Measurements from ENCODE around the gene ITPK1.

ITPK1 gene

GRCh38 chr14:92925446-92925845 lies 190.3 kb downstream of the ITPK1 start:
- Mint-ChIP-seq H3K27ac (no peak overlapping the region), H3K4me1 (ENCODE audit: low read depth) (peaks cover 3% of the 10 kb centered on the region), H3K27me3 (peaks cover 46% of the 10 kb centered on the region), H3K9me3 (no peaks in the 10 kb centered on the region), H3K4me3 (no peak overlapping the region), H3K36me3 (ENCODE audit: low read depth) (no peaks in the 10 kb centered on the region)
- DNase-seq, result no peak

DNA sequence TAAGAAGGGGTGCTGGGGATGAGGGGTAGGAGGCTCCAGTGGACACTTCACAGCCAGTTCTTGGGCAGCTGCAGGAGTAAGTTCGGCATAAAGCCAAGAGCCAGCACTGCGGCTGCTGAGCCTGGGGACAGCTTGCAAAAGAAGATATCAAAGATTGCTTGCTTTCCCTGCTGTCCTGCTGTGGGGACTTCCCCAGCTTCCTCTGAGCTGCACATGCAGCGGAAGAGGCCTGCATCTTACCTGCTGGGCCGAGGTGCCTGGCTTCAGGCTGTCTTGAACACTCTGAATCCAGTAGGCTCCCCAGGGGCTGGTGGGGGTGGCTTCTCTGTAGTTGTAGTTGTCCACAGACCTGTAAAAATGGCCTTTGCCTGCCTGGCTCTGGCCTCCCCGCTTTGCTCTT lies 191.5 kb downstream of the ITPK1 start:
- no peak overlapping the region for H3K27ac Mint-ChIP-seq
- no peaks in the 10 kb centered on the region for H3K36me3 Mint-ChIP-seq (ENCODE audit: low read depth)
- no peaks in the 10 kb centered on the region for H3K9me3 Mint-ChIP-seq
- H3K4me1 Mint-ChIP-seq (ENCODE audit: low read depth), result peaks cover 3% of the 10 kb centered on the region
- H3K4me3 Mint-ChIP-seq, result no peak overlapping the region
- DNase-seq, result no peak
- peaks cover 52% of the 10 kb centered on the region for H3K27me3 Mint-ChIP-seq

DNA sequence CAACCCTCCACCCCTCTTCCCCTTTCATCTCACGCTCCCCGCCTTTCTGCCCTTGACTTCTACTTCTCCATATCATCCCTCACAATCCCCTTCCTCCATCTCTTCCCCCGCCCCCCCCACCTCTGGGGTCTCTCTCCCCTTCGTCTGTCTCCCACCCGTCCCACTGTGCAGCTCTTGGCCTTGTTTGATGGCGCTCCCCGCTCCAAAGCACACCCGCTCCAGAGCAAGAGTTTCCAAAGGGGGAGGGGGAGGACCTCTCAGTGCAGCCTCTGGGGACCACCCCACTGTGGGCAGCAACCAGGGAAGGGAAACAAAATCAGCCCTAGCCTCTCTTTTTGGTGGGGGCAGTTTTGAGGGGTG lies 192.0 kb downstream of the ITPK1 start:
- Mint-ChIP-seq H3K27ac (no peak overlapping the region), H3K36me3 (ENCODE audit: low read depth) (no peaks in the 10 kb centered on the region), H3K27me3 (peaks cover 52% of the 10 kb centered on the region), H3K4me3 (no peak overlapping the region), H3K9me3 (no peaks in the 10 kb centered on the region), H3K4me1 (ENCODE audit: low read depth) (peaks cover 3% of the 10 kb centered on the region)
- DNase-seq, result no peak

DNA sequence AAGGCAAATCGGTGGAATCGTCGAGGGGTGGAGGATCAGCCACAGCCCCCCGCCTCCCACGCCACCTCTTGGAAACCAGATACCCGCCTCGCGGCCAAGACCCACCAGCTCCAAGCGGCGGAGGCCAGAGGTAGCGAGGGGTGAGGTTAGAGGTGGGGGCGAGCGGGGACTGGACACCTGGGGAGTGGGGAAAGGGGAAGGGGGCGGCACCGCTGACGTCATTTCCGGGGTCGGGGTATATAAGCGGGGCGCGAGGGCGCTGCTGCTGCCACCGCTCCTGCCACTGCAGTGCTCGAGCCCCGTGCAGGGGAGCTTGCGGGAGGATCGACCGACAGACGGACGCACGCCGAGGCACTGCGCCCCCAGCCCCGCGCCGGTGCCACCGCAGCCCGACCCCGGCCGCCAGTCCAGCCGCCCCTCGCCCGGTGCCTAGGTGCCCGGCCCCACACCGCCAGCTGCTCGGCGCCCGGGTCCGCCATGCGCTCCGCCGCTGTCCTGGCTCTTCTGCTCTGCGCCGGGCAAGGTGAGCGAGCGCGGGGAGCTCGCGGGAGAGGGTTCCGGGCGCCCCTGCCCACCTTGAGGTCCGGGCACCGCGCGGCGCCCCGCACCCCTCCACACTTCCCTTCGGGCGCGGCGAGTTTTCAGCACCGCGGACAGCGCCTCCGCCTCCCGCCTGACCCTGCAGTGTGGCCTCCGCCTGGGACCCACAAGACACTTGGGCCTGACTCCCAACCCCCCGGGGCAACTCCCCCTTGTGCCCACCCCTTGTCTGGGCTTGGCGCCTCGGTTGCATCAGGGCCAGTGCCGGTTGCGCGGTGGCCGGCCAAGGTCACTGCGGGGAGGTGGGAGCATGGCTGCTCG lies 192.6 kb downstream of the ITPK1 start, which contains the start of gene CHGA:
Gene CHGA (plus strand): TSS at position 268 of the 861 bp plus-strand sequence. CDS start 210 bp downstream, at position 478.
- H3K36me3 Mint-ChIP-seq (ENCODE audit: low read depth), result no peaks in the 10 kb centered on the region
- no peak within 1 kb of the TSS for H3K27ac Mint-ChIP-seq
- H3K27me3 Mint-ChIP-seq, result peaks cover 56% of the 10 kb centered on the region
- no peaks in the 10 kb centered on the region for H3K9me3 Mint-ChIP-seq
- H3K4me3 Mint-ChIP-seq, result no peak within 1 kb of the TSS
- peaks cover 3% of the 10 kb centered on the region for H3K4me1 Mint-ChIP-seq (ENCODE audit: low read depth)
- DNase-seq, result peak; percentile 63

DNA sequence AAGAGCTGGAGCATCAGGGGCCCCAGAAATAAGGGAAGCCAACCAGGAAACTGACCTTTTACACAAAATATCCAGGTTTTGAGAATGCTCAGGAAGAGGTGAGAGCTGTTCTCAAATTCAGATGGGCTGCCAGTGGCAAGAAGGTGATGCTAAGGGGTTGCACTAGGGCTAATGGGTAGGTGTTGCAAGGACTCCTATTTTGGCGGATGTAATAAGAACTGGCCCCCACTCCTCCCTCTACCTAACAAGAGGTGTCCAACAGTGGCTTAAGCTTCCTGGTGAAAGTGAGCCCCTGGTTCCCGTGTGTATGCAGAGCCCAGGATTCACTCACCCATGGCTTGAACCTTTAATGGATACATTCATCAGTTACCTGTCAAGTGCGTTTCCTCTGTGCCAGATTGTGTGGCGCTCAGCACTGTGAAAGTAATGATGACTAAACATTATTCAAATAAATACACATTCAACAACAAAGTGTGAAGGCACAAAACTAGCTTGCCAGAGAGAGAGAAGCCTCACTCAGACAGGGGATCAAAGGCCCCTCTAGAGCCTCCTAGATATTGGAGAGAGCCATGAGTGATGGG lies 193.5 kb downstream of the ITPK1 start:
- DNase-seq, result no peak
- Mint-ChIP-seq H3K4me1 (ENCODE audit: low read depth) (peaks cover 3% of the 10 kb centered on the region), H3K9me3 (no peaks in the 10 kb centered on the region), H3K27ac (no peak overlapping the region), H3K4me3 (no peak overlapping the region), H3K36me3 (ENCODE audit: low read depth) (no peaks in the 10 kb centered on the region), H3K27me3 (peaks cover 59% of the 10 kb centered on the region)

- no peak overlapping the region for H3K27ac Mint-ChIP-seq
- no peaks in the 10 kb centered on the region for H3K9me3 Mint-ChIP-seq
- no peak for DNase-seq
- peaks cover 52% of the 10 kb centered on the region for H3K27me3 Mint-ChIP-seq
- H3K4me3 Mint-ChIP-seq, result no peak overlapping the region
- peaks cover 3% of the 10 kb centered on the region for H3K4me1 Mint-ChIP-seq (ENCODE audit: low read depth)
- H3K36me3 Mint-ChIP-seq (ENCODE audit: low read depth), result no peaks in the 10 kb centered on the region
Observed at GRCh38 chr14:92920001-92920400, 195.7 kb downstream of the ITPK1 start.

DNA sequence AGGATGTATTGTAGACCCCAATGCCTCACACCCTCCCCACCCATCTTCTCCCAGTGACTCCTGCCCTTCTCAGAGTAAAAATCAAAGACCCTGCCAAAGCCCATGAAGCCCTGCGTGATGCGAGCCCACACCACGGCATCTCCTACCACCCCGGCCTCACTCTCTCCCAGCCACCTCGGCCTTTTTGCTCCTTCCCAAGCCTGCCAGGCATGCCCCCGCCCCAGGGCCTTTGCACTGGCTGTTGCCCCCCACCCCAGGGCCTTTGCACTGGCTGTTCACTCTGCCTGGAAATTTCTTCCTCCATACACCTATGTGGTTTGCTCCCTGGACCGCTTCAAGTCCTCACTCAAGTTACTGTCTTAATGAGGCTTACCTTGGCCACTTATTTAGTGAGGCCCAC lies 197.8 kb downstream of the ITPK1 start:
- H3K27me3 Mint-ChIP-seq, result peaks cover 45% of the 10 kb centered on the region
- H3K27ac Mint-ChIP-seq, result no peak overlapping the region
- no peak for DNase-seq
- H3K36me3 Mint-ChIP-seq (ENCODE audit: low read depth), result no peaks in the 10 kb centered on the region
- no peak overlapping the region for H3K4me3 Mint-ChIP-seq
- no peaks in the 10 kb centered on the region for H3K9me3 Mint-ChIP-seq
- H3K4me1 Mint-ChIP-seq (ENCODE audit: low read depth), result peaks cover 3% of the 10 kb centered on the region

- Mint-ChIP-seq H3K4me1 (ENCODE audit: low read depth) (no peaks in the 10 kb centered on the region), H3K4me3 (no peak overlapping the region), H3K27me3 (peaks cover 40% of the 10 kb centered on the region), H3K27ac (no peak overlapping the region), H3K9me3 (no peaks in the 10 kb centered on the region), H3K36me3 (ENCODE audit: low read depth) (no peaks in the 10 kb centered on the region)
- no peak for DNase-seq
Observed at GRCh38 chr14:92917041-92917940, 198.4 kb downstream of the ITPK1 start.

DNA sequence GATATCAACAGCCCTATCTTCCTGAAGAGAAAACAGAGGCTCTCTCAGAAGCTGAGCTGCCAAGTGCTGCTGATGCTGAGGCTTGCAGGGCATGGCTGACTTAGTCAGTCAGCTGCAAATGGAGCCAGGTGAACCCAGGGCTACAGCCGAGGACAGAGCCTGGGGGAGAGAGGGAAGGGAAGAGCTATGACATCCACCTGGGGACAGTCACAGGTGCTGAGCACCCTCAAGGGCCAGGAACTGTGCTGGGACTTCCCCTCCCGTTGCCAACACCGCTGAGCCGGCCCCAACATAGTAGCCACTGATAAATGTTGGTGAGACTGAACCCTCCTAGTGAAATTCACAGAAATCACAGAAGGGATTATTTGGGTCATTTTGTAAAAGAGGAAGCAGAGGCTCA lies 199.5 kb downstream of the ITPK1 start:
- H3K4me3 Mint-ChIP-seq, result no peak overlapping the region
- H3K27me3 Mint-ChIP-seq, result peaks cover 29% of the 10 kb centered on the region
- H3K36me3 Mint-ChIP-seq (ENCODE audit: low read depth), result no peaks in the 10 kb centered on the region
- DNase-seq, result no peak
- H3K9me3 Mint-ChIP-seq, result no peaks in the 10 kb centered on the region
- H3K4me1 Mint-ChIP-seq (ENCODE audit: low read depth), result no peaks in the 10 kb centered on the region
- H3K27ac Mint-ChIP-seq, result no peak overlapping the region

GRCh38 chr14:92914087-92914656 lies 201.6 kb downstream of the ITPK1 start:
- peaks cover 19% of the 10 kb centered on the region for H3K27me3 Mint-ChIP-seq
- no peaks in the 10 kb centered on the region for H3K4me1 Mint-ChIP-seq (ENCODE audit: low read depth)
- H3K9me3 Mint-ChIP-seq, result peaks cover 2% of the 10 kb centered on the region
- H3K36me3 Mint-ChIP-seq (ENCODE audit: low read depth), result no peaks in the 10 kb centered on the region
- no peak overlapping the region for H3K4me3 Mint-ChIP-seq
- no peak overlapping the region for H3K27ac Mint-ChIP-seq
- peak; percentile 48 for DNase-seq

- Mint-ChIP-seq H3K4me3 (no peak overlapping the region), H3K36me3 (ENCODE audit: low read depth) (no peaks in the 10 kb centered on the region), H3K9me3 (peaks cover 2% of the 10 kb centered on the region), H3K27me3 (peaks cover 16% of the 10 kb centered on the region), H3K27ac (no peak overlapping the region), H3K4me1 (ENCODE audit: low read depth) (peaks cover 14% of the 10 kb centered on the region)
- no peak for DNase-seq
Observed at GRCh38 chr14:92907316-92907911, 208.3 kb downstream of the ITPK1 start.

DNA sequence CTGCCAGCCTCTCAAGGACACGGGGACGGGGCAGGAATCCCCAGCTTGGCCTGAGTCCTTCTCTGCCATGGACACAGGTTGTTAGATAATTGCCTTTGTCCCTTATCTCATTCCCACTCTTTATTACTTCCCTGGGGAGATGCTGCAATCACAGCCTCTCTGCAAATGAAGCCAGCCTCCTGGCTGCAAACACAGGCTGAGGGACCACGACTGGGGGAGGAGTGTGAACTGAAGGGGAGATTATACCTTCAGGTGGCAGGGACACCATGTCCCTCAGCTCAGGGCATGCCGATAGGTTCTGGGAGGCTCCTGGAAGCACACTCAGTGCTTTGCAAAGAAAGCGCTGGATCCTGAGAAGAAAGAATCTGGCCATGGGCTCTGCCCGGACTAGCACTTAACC lies 208.9 kb downstream of the ITPK1 start:
- Mint-ChIP-seq H3K4me1 (ENCODE audit: low read depth) (peaks cover 16% of the 10 kb centered on the region), H3K27me3 (peaks cover 20% of the 10 kb centered on the region), H3K9me3 (peaks cover 2% of the 10 kb centered on the region), H3K4me3 (no peak overlapping the region), H3K36me3 (ENCODE audit: low read depth) (no peaks in the 10 kb centered on the region), H3K27ac (no peak overlapping the region)
- DNase-seq, result no peak

DNA sequence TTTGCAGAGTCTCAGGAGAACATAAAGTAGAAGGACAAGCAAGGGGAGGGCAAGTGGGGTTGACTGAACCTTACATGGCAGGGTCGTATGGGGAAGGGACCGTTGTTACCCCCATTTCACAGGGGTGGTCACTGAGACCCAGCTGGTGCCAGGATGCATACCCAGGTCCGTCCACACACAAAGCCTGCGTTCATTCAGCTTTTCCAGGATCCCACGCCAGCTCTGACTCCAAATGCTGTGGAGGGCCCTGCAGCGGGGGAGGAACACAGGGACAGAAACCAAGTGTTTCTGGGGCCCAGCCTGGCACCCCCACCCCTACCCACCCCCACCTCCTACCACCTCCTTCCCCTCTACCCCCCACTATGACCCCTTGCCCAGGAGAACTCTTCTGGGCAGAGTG lies 209.3 kb downstream of the ITPK1 start:
- no peak overlapping the region for H3K27ac Mint-ChIP-seq
- H3K9me3 Mint-ChIP-seq, result peaks cover 2% of the 10 kb centered on the region
- no peak overlapping the region for H3K4me3 Mint-ChIP-seq
- DNase-seq, result no peak
- H3K36me3 Mint-ChIP-seq (ENCODE audit: low read depth), result no peaks in the 10 kb centered on the region
- H3K4me1 Mint-ChIP-seq (ENCODE audit: low read depth), result peaks cover 16% of the 10 kb centered on the region
- H3K27me3 Mint-ChIP-seq, result peaks cover 20% of the 10 kb centered on the region

GRCh38 chr14:92905667-92906066 lies 210.1 kb downstream of the ITPK1 start:
- Mint-ChIP-seq H3K27me3 (peaks cover 20% of the 10 kb centered on the region), H3K9me3 (peaks cover 2% of the 10 kb centered on the region), H3K4me3 (no peak overlapping the region), H3K4me1 (ENCODE audit: low read depth) (peaks cover 16% of the 10 kb centered on the region), H3K36me3 (ENCODE audit: low read depth) (no peaks in the 10 kb centered on the region), H3K27ac (no peak overlapping the region)
- no peak for DNase-seq

Data from activated T-cell treated with anti-CD3 and anti-CD28 coated beads, Interleukin-2, amount 50 U/mL, for 24 hours (primary cell).